ENCODE results near the gene ADCK2.

DNA sequence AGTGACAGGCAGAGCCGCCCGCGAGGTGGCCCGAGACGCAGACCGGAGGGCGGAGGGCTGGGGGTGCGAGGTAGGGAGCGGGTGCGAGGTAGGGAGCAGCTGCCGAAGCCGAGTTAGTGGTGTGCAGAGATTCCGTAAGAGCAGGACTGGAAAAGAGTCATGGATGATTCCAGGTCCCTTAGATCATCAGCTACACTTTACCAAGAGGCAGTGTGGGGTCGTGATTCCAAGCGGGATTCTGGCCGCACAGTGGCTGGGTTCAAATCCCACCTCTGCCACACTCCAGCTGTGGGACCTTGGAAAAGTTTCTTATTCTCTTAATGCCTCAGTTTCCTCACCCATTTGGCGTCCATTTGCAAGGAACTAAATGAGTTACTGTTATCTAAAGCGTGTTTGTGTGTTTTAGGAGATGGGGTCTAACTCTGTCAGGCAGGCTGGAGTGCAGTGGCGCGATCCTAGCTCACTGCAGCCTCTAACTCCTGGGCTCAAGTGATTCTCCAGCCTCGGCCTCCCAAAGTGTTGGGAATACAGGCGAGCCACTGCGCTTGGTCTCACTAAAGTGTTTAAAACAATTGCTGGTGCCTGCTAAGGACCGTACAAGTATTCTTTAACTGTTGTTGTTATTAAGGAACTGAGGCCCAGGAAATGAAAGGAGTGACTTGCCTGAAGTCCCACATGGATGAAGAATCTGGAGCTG lies 24.9 kb downstream of the ADCK2 start:
- TF ChIP-seq, protein P1, sequence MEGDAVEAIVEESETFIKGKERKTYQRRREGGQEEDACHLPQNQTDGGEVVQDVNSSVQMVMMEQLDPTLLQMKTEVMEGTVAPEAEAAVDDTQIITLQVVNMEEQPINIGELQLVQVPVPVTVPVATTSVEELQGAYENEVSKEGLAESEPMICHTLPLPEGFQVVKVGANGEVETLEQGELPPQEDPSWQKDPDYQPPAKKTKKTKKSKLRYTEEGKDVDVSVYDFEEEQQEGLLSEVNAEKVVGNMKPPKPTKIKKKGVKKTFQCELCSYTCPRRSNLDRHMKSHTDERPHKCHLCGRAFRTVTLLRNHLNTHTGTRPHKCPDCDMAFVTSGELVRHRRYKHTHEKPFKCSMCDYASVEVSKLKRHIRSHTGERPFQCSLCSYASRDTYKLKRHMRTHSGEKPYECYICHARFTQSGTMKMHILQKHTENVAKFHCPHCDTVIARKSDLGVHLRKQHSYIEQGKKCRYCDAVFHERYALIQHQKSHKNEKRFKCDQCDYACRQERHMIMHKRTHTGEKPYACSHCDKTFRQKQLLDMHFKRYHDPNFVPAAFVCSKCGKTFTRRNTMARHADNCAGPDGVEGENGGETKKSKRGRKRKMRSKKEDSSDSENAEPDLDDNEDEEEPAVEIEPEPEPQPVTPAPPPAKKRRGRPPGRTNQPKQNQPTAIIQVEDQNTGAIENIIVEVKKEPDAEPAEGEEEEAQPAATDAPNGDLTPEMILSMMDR (IDR thresholded peaks at IDR 0.05) = no peak
- no peak for TF ChIP-seq EP300 (IDR thresholded peaks at IDR 0.05; ENCODE audit: low read depth)

Measured in transverse colon (tissue), 3 donors.